Measurements from ENCODE around the gene KIF5A.

The KIF5A gene

DNA sequence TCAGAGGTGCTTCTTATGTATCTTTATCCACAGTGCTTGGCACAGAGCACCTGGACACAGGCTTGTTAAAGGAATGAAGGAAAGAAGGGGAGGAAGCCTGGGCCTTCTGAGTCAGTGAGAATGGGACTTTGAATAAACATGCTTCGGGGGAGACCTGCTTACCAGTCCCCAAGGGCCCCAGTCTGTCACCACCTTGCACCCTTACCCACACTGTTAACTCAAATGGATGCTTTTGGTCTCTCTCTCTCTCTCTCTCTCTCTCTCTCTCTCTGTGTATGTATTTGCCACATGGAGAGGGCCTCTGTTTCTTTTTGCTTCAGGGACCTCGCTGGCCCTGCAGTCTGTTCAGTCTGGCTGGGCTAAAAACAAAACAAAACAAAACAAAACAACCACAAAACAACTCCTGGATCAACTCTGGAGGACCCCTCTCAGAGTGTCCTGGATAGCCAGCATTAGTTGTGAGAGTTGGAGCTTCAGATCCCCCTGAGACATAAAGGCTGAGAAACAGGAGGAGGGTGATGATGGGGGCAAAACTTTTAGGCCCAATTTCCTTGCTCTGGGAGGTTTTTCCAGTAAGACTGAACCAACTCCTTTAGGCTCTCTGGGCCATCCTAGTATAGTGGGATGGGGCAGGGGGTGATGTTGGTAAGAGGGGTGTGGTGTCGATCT, 1.9 kb downstream of the KIF5A start:
- no peak for DNase-seq (ENCODE audit: low read depth)
- TF ChIP-seq, protein P1, sequence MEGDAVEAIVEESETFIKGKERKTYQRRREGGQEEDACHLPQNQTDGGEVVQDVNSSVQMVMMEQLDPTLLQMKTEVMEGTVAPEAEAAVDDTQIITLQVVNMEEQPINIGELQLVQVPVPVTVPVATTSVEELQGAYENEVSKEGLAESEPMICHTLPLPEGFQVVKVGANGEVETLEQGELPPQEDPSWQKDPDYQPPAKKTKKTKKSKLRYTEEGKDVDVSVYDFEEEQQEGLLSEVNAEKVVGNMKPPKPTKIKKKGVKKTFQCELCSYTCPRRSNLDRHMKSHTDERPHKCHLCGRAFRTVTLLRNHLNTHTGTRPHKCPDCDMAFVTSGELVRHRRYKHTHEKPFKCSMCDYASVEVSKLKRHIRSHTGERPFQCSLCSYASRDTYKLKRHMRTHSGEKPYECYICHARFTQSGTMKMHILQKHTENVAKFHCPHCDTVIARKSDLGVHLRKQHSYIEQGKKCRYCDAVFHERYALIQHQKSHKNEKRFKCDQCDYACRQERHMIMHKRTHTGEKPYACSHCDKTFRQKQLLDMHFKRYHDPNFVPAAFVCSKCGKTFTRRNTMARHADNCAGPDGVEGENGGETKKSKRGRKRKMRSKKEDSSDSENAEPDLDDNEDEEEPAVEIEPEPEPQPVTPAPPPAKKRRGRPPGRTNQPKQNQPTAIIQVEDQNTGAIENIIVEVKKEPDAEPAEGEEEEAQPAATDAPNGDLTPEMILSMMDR (conservative IDR thresholded peaks at IDR 0.05; ENCODE audit: control insufficient read depth, insufficient read depth, low read depth, low read length): no peak
- no peak overlapping the region for H3K4me3 ChIP-seq (ENCODE audit: control insufficient read depth, low read depth, low read length)

DNA sequence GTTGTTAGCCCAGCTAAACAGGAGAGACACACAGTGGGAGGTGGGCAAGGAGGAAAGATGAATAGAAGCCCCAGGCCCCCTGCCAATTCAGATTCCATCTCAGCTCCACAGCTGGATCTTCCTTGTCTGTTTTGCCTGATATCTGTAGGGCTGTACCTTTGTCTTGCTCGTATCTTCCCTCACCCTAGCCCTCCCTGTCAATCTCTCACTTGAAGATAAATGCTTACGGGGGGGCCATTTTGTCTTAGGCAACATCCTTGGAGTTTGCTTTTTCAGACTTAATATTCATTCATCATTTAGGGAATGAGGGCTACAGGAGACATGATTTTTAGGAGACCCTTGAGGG, 2.4 kb downstream of the KIF5A start:
- DNase-seq (ENCODE audit: low read depth): no peak
- TF ChIP-seq, protein P1 (conservative IDR thresholded peaks at IDR 0.05; ENCODE audit: control insufficient read depth, insufficient read depth, low read depth, low read length): no peak
- no peak overlapping the region for H3K4me3 ChIP-seq (ENCODE audit: control insufficient read depth, low read depth, low read length)

DNA sequence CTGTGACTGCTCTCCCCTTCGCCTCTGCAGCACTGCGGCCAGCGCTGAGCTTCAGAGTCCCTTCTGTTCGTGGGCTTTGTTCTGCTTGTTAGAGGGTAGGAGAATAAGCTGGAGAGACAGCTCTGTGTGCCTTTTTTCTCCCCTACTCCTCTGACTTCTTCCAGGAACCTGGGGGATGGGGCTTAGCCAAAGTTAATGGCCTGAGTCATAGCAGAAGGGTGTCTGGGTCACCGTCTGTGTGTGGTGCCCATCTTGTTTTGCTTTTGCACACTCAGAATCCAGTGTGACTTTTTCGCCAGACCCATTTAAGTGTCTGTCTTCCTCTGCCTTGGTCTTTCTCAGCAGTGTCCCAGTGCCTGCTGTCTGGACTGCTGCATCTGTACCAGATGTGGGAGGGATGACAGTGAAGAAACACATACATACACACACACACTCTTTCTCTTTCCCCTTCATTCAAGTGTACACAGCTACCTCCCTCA, 3.0 kb downstream of the KIF5A start:
- no peak overlapping the region for H3K4me3 ChIP-seq (ENCODE audit: control insufficient read depth, low read depth, low read length)
- DNase-seq (ENCODE audit: low read depth): peak; percentile 28
- TF ChIP-seq, protein P1 (conservative IDR thresholded peaks at IDR 0.05; ENCODE audit: control insufficient read depth, insufficient read depth, low read depth, low read length): no peak

DNA sequence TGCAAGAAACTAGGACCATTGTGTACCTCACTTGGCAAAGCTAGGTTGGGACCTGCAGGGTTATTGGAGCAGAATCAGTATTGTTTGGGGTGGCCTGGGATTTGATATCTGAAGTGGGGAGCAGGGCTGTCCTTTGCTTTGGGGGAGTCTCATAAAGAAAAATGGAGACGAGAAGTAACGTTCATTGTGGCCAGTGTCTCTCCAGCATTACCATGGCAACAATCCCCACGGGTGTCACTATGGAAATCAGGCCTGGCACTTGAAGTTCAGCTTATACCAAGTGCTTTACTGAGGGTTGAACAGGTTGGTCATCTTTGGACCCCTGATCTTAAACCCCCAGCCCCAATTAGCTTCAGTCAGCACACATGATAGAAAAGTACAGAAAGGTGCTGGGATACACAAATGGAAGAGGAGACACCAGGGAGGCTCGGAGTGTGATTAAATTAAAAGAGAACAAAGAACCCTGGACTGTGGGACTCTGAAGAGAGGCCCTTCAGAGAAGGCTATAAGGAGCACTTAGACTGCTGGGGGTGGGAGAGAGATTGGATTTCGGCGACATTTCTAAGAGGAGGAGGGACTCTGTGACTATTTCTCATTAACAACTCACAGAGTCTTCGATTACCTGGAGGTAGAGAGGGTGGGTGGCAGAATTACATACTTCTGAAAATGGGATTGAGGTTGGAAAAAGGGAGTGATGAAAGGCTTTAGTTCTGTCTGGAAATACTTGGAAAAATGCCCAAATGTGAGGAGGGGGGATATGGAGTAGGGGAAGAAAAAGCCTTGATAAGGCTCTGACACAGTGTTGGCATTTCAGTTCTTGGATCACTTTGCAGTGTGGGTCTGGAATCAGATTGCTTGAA, 3.7 kb downstream of the KIF5A start:
- H3K4me3 ChIP-seq (ENCODE audit: control insufficient read depth, low read depth, low read length): no peak overlapping the region
- TF ChIP-seq, protein P1 (conservative IDR thresholded peaks at IDR 0.05; ENCODE audit: control insufficient read depth, insufficient read depth, low read depth, low read length): no peak
- DNase-seq (ENCODE audit: low read depth): no peak

DNA sequence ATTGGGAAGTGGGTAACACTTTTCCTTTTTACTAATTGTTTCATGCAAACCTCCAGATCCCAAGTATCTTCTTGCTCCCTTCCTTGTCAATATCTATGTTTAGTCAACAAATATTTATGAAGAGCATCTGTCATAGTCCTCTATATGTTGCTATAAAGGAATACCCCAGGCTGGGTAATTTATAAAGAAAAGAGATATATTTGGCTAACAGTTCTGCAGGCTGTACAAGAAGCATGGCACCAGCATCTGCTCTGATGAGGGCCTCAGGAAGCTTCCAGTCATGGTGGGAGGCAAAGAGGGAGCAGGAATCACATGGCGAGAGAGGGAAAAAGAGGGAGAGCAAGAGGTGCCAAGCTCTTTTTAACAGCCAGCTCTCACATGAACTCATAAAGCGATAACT, 4.6 kb downstream of the KIF5A start:
- H3K4me3 ChIP-seq (ENCODE audit: control insufficient read depth, low read depth, low read length): no peak overlapping the region
- DNase-seq (ENCODE audit: low read depth): no peak
- TF ChIP-seq, protein P1 (conservative IDR thresholded peaks at IDR 0.05; ENCODE audit: control insufficient read depth, insufficient read depth, low read depth, low read length): no peak

DNA sequence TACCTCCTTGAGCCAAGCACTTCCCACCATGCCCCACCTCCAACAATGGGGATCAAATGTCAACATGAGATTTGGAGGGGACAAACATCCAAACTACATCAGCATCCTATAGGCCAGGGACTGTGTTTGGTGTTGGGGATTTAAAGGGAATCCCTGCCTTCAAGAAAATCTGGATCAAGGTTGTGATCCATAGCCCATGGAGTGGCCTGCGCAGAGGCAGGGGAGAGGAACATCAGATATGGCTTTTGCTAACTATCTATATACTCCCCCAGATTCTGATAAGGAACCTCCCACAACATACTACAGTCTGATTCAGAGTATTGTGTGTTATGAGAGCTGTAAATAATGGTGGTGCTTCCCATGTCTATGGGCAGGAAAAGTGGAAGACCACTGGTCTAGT, 5.1 kb downstream of the KIF5A start:
- H3K4me3 ChIP-seq (ENCODE audit: control insufficient read depth, low read depth, low read length): no peak overlapping the region
- DNase-seq (ENCODE audit: low read depth): no peak
- TF ChIP-seq, protein P1 (conservative IDR thresholded peaks at IDR 0.05; ENCODE audit: control insufficient read depth, insufficient read depth, low read depth, low read length): no peak

Measured in fibroblast of mammary gland (primary cell).